UCSD-AML1 (cell line): ENCODE data around the gene DNAH6.
"Not testable (repeated sequence)": the region's sequence is repeated elsewhere in the genome, so short reads cannot be mapped to it uniquely, and the experiment has no call there.

Source experiments
- DNase-seq: peaks from one replicate; lab custom pipeline; 2025; ENCODE audit not compliant: unreplicated experiment; lab: John Stamatoyannopoulos, UW

Gene DNAH6

GRCh38 chr2:84858937-84859336, 342.6 kb downstream of the DNAH6 start:
- DNase-seq, result no peak

GRCh38 chr2:84861539-84861938, 345.2 kb downstream of the DNAH6 start:
- DNase-seq, result no peak

GRCh38 chr2:84862006-84862405, 345.7 kb downstream of the DNAH6 start:
- no peak for DNase-seq

- no peak for DNase-seq
Observed at GRCh38 chr2:84865181-84865783, 349.0 kb downstream of the DNAH6 start.

- no peak for DNase-seq
Observed at GRCh38 chr2:84866122-84866521, 349.8 kb downstream of the DNAH6 start.

GRCh38 chr2:84868327-84868726, 352.0 kb downstream of the DNAH6 start:
- DNase-seq, result not testable (repeated sequence)
